BE2C (cell line): Measurements from ENCODE around the gene USP1.

ENCODE experiments used
- DNase-seq: peaks from one replicate; pipeline ENCODE4 v3.0.0-alpha.2; 2020
- H3K27me3 ChIP-seq: fragments of 250-450 bp; sonication (Bioruptor Pico); 2 replicates; pipeline ENCODE4 v1.5.1; 2020; ENCODE audit warnings: mild to moderate bottlenecking
- H3K36me3 ChIP-seq: fragments of 250-450 bp; sonication (Bioruptor Pico); 2 replicates; pipeline ENCODE4 v1.5.1; 2020; ENCODE audit warnings: mild to moderate bottlenecking
- H3K4me1 ChIP-seq: fragments of 250-450 bp; sonication (Bioruptor Pico); 2 replicates; pipeline ENCODE4 v1.5.1; 2020
- H3K4me3 ChIP-seq: 2 replicates; pipeline ENCODE4 v1.5.1; 2011; ENCODE audit warnings: low read depth, low read length
- H3K9me3 ChIP-seq: fragments of 250-450 bp; sonication (Bioruptor Pico); 2 replicates; pipeline ENCODE4 v1.5.1; 2020
- TF ChIP-seq, protein P1 (sequence below): IDR thresholded peaks from 2 replicates; pipeline ENCODE4 v1.5.1; 2012; ENCODE audit warnings: mild to moderate bottlenecking, low read depth, low read length

The USP1 gene

DNA sequence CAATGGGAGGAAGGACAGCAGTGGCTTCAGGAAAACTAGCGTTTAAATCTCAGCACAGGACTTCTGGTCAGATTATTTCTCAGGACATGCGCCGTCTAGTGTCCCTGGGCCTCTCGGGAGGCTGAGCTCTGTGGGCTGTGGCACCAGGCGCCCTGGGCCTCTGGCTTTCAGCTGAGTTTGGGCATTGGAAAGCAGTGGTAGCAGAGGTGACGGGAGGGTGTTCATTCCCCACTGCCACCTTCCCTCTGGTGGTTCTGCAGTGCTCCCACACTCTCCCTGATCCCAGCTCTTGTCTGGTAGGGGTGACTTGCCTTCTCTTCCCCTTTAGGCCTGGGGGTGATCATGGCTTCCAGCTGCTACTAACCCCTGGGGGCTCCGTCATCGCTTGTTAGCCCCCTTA is 42.2 kb upstream of the USP1 start:
- Histone ChIP-seq H3K27me3 (no peaks in the 10 kb centered on the region), H3K9me3 (no peaks in the 10 kb centered on the region), H3K36me3 (no peaks in the 10 kb centered on the region), H3K4me3 (no peak overlapping the region), H3K4me1 (no peaks in the 10 kb centered on the region)
- TF ChIP-seq, protein P1, sequence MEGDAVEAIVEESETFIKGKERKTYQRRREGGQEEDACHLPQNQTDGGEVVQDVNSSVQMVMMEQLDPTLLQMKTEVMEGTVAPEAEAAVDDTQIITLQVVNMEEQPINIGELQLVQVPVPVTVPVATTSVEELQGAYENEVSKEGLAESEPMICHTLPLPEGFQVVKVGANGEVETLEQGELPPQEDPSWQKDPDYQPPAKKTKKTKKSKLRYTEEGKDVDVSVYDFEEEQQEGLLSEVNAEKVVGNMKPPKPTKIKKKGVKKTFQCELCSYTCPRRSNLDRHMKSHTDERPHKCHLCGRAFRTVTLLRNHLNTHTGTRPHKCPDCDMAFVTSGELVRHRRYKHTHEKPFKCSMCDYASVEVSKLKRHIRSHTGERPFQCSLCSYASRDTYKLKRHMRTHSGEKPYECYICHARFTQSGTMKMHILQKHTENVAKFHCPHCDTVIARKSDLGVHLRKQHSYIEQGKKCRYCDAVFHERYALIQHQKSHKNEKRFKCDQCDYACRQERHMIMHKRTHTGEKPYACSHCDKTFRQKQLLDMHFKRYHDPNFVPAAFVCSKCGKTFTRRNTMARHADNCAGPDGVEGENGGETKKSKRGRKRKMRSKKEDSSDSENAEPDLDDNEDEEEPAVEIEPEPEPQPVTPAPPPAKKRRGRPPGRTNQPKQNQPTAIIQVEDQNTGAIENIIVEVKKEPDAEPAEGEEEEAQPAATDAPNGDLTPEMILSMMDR: no peak
- no peak for DNase-seq

GRCh38 chr1:62395291-62395690 is 41.6 kb upstream of the USP1 start:
- TF ChIP-seq, protein P1: no peak
- no peaks in the 10 kb centered on the region for H3K36me3 ChIP-seq

GRCh38 chr1:62396871-62397270 is 40.0 kb upstream of the USP1 start:
- H3K4me1 ChIP-seq: no peaks in the 10 kb centered on the region
- TF ChIP-seq, protein P1: no peak
- no peaks in the 10 kb centered on the region for H3K9me3 ChIP-seq
- no peak for DNase-seq
- no peaks in the 10 kb centered on the region for H3K27me3 ChIP-seq
- no peaks in the 10 kb centered on the region for H3K36me3 ChIP-seq
- no peak overlapping the region for H3K4me3 ChIP-seq

More at GRCh38 chr1:62395291-62395690, 41.6 kb upstream of the USP1 start:
- no peaks in the 10 kb centered on the region for H3K27me3 ChIP-seq
- no peaks in the 10 kb centered on the region for H3K9me3 ChIP-seq
- no peak for DNase-seq
- H3K4me3 ChIP-seq: no peak overlapping the region
- H3K4me1 ChIP-seq: no peaks in the 10 kb centered on the region

DNA sequence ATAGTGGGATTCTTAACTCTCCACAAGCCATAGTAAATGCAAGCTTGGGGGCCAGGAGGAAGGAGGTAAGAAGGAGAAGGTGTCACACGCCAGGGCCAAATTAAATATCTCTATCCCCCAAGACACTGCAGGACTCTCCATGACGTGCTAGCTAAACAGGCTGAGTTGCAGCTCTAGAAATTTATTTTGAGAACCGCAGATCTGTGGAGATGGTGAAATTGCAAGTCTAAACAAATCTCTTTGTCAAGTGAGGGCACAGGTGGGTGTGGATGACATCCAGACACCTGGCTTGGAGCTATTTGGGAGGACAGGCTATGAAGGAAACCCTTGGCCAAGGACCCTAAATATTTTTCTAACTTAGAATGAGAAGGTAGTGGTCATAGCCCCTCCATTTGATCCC is 39.5 kb upstream of the USP1 start:
- Histone ChIP-seq H3K4me1 (no peaks in the 10 kb centered on the region), H3K4me3 (no peak overlapping the region), H3K36me3 (no peaks in the 10 kb centered on the region), H3K9me3 (no peaks in the 10 kb centered on the region), H3K27me3 (no peaks in the 10 kb centered on the region)
- TF ChIP-seq, protein P1: no peak
- no peak for DNase-seq

DNA sequence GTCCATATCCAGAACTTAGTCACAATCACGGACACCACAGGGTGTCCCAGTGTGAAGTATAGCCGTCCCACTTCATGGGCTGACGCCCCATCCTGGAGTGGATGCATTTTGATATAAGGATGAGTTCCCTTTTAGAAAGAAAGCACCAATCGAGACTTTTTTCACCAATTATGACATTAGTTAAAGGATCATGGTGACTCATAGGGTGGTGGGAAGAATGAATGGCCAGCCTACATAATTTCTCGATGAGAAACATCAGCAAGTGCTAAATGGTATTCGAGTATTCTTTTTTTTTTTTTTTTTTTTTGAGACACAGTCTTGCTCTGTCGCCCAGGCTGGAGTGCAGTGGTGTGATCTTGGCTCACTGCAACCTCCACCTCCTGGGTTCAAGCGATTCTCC is 38.5 kb upstream of the USP1 start:
- DNase-seq: no peak
- no peaks in the 10 kb centered on the region for H3K9me3 ChIP-seq
- no peaks in the 10 kb centered on the region for H3K27me3 ChIP-seq
- H3K4me1 ChIP-seq: no peaks in the 10 kb centered on the region
- H3K4me3 ChIP-seq: no peak overlapping the region
- no peaks in the 10 kb centered on the region for H3K36me3 ChIP-seq
- TF ChIP-seq, protein P1: no peak

GRCh38 chr1:62401034-62401760 is 35.7 kb upstream of the USP1 start:
- Histone ChIP-seq H3K4me3 (no peak overlapping the region), H3K36me3 (no peaks in the 10 kb centered on the region), H3K9me3 (no peaks in the 10 kb centered on the region), H3K4me1 (no peaks in the 10 kb centered on the region), H3K27me3 (no peaks in the 10 kb centered on the region)
- TF ChIP-seq, protein P1: no peak
- no peak for DNase-seq
